Measurements from ENCODE around the gene CPD. TPM values are rescaled to one million over a fixed set of nuclear protein-coding genes. Genes with fewer than 3 reads are reported as not detected.

The CPD gene
- total and polyA plus RNA-seq, 9 of the 15 experiments (the other 6 are each of a cell fraction or from before 2014, with no cell fraction given): 4.5 to 24.4 (median 20.4) TPM

GRCh38 chr17:30344283-30345088 is 34.2 kb upstream of the CPD start (continued):
- TF ChIP-seq ZC3H4 (CRISPR knock-in tag; IDR thresholded peaks at IDR 0.05; ENCODE audit: borderline replicate concordance): no peak
- no peak for TF ChIP-seq KDM4B (IDR thresholded peaks at IDR 0.05; ENCODE audit: borderline replicate concordance in 2 of 2, low read depth in 1 of 2)
- no peak for TF ChIP-seq HMG20A (CRISPR knock-in tag; conservative IDR thresholded peaks at IDR 0.05)
- no peak for TF ChIP-seq ZNF232 (CRISPR knock-in tag; IDR thresholded peaks at IDR 0.05)
- TF ChIP-seq, protein P1, sequence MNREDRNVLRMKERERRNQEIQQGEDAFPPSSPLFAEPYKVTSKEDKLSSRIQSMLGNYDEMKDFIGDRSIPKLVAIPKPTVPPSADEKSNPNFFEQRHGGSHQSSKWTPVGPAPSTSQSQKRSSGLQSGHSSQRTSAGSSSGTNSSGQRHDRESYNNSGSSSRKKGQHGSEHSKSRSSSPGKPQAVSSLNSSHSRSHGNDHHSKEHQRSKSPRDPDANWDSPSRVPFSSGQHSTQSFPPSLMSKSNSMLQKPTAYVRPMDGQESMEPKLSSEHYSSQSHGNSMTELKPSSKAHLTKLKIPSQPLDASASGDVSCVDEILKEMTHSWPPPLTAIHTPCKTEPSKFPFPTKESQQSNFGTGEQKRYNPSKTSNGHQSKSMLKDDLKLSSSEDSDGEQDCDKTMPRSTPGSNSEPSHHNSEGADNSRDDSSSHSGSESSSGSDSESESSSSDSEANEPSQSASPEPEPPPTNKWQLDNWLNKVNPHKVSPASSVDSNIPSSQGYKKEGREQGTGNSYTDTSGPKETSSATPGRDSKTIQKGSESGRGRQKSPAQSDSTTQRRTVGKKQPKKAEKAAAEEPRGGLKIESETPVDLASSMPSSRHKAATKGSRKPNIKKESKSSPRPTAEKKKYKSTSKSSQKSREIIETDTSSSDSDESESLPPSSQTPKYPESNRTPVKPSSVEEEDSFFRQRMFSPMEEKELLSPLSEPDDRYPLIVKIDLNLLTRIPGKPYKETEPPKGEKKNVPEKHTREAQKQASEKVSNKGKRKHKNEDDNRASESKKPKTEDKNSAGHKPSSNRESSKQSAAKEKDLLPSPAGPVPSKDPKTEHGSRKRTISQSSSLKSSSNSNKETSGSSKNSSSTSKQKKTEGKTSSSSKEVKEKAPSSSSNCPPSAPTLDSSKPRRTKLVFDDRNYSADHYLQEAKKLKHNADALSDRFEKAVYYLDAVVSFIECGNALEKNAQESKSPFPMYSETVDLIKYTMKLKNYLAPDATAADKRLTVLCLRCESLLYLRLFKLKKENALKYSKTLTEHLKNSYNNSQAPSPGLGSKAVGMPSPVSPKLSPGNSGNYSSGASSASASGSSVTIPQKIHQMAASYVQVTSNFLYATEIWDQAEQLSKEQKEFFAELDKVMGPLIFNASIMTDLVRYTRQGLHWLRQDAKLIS (CRISPR knock-in tag; IDR thresholded peaks at IDR 0.05): no peak
- TF ChIP-seq, protein P2, sequence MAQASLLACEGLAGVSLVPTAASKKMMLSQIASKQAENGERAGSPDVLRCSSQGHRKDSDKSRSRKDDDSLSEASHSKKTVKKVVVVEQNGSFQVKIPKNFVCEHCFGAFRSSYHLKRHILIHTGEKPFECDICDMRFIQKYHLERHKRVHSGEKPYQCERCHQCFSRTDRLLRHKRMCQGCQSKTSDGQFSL (CRISPR knock-in tag; IDR thresholded peaks at IDR 0.05): no peak
- TF ChIP-seq, protein P2 (tag; IDR thresholded peaks at IDR 0.05): no peak
- TF ChIP-seq, protein P3, sequence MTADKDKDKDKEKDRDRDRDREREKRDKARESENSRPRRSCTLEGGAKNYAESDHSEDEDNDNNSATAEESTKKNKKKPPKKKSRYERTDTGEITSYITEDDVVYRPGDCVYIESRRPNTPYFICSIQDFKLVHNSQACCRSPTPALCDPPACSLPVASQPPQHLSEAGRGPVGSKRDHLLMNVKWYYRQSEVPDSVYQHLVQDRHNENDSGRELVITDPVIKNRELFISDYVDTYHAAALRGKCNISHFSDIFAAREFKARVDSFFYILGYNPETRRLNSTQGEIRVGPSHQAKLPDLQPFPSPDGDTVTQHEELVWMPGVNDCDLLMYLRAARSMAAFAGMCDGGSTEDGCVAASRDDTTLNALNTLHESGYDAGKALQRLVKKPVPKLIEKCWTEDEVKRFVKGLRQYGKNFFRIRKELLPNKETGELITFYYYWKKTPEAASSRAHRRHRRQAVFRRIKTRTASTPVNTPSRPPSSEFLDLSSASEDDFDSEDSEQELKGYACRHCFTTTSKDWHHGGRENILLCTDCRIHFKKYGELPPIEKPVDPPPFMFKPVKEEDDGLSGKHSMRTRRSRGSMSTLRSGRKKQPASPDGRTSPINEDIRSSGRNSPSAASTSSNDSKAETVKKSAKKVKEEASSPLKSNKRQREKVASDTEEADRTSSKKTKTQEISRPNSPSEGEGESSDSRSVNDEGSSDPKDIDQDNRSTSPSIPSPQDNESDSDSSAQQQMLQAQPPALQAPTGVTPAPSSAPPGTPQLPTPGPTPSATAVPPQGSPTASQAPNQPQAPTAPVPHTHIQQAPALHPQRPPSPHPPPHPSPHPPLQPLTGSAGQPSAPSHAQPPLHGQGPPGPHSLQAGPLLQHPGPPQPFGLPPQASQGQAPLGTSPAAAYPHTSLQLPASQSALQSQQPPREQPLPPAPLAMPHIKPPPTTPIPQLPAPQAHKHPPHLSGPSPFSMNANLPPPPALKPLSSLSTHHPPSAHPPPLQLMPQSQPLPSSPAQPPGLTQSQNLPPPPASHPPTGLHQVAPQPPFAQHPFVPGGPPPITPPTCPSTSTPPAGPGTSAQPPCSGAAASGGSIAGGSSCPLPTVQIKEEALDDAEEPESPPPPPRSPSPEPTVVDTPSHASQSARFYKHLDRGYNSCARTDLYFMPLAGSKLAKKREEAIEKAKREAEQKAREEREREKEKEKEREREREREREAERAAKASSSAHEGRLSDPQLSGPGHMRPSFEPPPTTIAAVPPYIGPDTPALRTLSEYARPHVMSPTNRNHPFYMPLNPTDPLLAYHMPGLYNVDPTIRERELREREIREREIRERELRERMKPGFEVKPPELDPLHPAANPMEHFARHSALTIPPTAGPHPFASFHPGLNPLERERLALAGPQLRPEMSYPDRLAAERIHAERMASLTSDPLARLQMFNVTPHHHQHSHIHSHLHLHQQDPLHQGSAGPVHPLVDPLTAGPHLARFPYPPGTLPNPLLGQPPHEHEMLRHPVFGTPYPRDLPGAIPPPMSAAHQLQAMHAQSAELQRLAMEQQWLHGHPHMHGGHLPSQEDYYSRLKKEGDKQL (CRISPR knock-in tag; IDR thresholded peaks at IDR 0.05; ENCODE audit: borderline replicate concordance): no peak
- TF ChIP-seq, protein P4, sequence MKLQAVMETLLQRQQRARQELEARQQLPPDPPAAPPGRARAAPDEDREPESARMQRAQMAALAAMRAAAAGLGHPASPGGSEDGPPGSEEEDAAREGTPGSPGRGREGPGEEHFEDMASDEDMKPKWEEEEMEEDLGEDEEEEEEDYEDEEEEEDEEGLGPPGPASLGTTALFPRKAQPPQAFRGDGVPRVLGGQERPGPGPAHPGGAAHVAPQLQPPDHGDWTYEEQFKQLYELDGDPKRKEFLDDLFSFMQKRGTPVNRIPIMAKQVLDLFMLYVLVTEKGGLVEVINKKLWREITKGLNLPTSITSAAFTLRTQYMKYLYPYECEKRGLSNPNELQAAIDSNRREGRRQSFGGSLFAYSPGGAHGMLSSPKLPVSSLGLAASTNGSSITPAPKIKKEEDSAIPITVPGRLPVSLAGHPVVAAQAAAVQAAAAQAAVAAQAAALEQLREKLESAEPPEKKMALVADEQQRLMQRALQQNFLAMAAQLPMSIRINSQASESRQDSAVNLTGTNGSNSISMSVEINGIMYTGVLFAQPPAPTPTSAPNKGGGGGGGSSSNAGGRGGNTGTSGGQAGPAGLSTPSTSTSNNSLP (IDR thresholded peaks at IDR 0.05; ENCODE audit: borderline replicate concordance, low read depth, low read length): no peak
- no peak for TF ChIP-seq CBX1 (IDR thresholded peaks at IDR 0.05; ENCODE audit: low read depth)
- TF ChIP-seq MYBL2 (IDR thresholded peaks at IDR 0.05; ENCODE audit: low read depth): no peak
- TF ChIP-seq MYBL2 (CRISPR knock-in tag; IDR thresholded peaks at IDR 0.05; ENCODE audit: borderline replicate concordance): no peak
- TF ChIP-seq ZNF124 (CRISPR knock-in tag; IDR thresholded peaks at IDR 0.05): no peak
- TF ChIP-seq CHD1 (IDR thresholded peaks at IDR 0.05; ENCODE audit: low read length): no peak
- TF ChIP-seq ZNF583 (CRISPR knock-in tag; IDR thresholded peaks at IDR 0.05): no peak
